HG02763 (cell line): ENCODE data around the gene NR4A1.
A peak's percentile ranks its signal among the peaks of the same experiment; 100 is the strongest.

Experiments used
- ATAC-seq: cut with Tn5 transposase; IDR thresholded peaks from one replicate; pipeline ENCODE4 v1.9.1; 2021; ENCODE audit warnings: mild to moderate bottlenecking, moderate library complexity; ENCODE audit not compliant: unreplicated experiment

Gene NR4A1

GRCh38 chr12:52057638-52058576, 6.7 kb downstream of the NR4A1 start:
- no peak for ATAC-seq

GRCh38 chr12:52058631-52059361, 7.6 kb downstream of the NR4A1 start:
- no peak for ATAC-seq

GRCh38 chr12:52059582-52060497, 8.6 kb downstream of the NR4A1 start:
- no peak for ATAC-seq

GRCh38 chr12:52060498-52061177, 9.4 kb downstream of the NR4A1 start:
- no peak for ATAC-seq

GRCh38 chr12:52061470-52062166, 10.4 kb downstream of the NR4A1 start:
- ATAC-seq = no peak

GRCh38 chr12:52062167-52063081, 11.2 kb downstream of the NR4A1 start:
- no peak for ATAC-seq

- ATAC-seq = no peak
Observed at GRCh38 chr12:52063082-52063924, 12.1 kb downstream of the NR4A1 start.

- no peak for ATAC-seq
Observed at GRCh38 chr12:52063981-52064649, 12.9 kb downstream of the NR4A1 start.

- ATAC-seq = no peak
Observed at GRCh38 chr12:52066346-52067080, 15.3 kb downstream of the NR4A1 start.

GRCh38 chr12:52067081-52067374, 15.8 kb downstream of the NR4A1 start:
- no peak for ATAC-seq

GRCh38 chr12:52069327-52070184, 18.3 kb downstream of the NR4A1 start, which contains the start of gene ATG101:
Gene ATG101 (plus strand): TSS chr12:52069978. CDS start chr12:52073651, 3,673 bp downstream.
- peak; percentile 95 for ATAC-seq

GRCh38 chr12:52070185-52070925, 19.1 kb downstream of the NR4A1 start:
- ATAC-seq = peak; percentile 12

- no peak for ATAC-seq
Observed at GRCh38 chr12:52073531-52074381, 22.5 kb downstream of the NR4A1 start.
